GM21737 (cell line): ENCODE measurements around the gene UBR4.

Source experiments
- ATAC-seq: cut with Tn5 transposase; IDR thresholded peaks from one replicate; pipeline ENCODE4 v1.9.1; 2021; ENCODE audit warnings: mild to moderate bottlenecking, moderate library complexity; ENCODE audit not compliant: unreplicated experiment

UBR4 gene

DNA sequence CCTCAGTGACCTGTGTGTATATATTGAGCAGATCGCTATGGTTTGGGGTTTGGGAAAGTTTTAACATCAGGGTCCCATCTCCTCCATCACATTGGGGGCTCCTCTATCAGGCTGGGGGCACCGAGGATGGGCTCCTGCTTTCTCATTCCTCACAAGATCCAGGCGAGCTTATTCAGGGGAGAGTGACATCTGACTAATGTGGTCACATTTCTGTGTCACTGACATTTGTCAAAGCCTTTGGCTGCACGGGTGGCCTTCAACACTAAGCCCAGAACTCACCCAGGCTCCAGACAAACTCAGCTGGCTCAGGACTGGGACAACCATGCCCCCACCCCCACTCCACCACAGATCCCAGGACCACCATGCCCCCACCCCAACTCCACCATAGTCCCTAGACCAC lies 150.3 kb downstream of the UBR4 start:
- ATAC-seq, result no peak

DNA sequence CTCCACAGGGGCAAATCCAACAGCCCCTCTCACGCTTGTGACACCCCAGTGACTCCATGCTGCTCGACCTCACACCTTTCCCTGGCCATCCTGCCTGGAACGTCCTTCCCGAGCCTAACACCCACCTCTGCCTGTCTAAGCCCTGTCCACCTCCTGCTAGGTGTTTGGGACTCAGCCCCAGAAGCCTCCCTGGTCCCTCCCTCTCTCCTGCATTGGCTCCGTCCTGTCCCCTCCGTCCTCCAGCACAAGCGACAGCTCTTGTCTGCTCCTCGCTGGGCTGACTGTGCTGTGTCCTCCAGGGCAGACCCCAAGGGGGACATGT lies 151.6 kb downstream of the UBR4 start:
- no peak for ATAC-seq

DNA sequence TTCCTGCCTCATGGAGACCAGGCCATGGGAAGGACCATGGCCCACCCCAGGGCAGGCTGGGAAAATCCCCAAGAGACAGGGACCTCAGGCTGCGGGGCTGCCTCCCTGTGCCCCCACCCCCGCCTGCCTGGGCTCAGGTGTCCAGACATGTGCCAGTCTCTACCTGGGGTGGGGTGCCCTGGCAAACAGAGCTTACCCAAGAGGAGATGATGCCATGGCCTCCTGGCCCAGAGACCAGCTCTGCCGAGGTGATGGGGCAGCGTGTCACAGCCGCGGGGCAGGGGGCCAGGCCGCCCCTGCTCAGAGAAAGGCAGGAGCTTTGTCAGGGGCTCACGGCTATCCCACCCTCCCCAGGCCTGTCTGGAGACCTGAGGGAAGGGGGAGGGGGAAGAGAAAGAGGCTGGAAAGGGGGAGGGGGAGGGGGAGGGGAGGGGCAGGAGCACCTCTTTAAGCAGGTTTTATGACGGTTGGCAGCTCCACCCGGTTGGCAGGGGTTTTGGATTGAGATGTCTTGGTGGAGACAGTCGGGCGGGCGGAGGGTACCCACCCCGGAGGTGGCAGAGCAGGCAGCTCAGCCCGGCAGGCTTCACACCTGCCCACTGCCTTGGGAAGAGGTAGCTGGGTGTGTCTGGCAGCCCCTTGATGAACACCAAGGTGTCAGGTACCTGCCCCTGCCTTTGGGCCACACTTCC lies 152.1 kb downstream of the UBR4 start:
- ATAC-seq, result no peak

DNA sequence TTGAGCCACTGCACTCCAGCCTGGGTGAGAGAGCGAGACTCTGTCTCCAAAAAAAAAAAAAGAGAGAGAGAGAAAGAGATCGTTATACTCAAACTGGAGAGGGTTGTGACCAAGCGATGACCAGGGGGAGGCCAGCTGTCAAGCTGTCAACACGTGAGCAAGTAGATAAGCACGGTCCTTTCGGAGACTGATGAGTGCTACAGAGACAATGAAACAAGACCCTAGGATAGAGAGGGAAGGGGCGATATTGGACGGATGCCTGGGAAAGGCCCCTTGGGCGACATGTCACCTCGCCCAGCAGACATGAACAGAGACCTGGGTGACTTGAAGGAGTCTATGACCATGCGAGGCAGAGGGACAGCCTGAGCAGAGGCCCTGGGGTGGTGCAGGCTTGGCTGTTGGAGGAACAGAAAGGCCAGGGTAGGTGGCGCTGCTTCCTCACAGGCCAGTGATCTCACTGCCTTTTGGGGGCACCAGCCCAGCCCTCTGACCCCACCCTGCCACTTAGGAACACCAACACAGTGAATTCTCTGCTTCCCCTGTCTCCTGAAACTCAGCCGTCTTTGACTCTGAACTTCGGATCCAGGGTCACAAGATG lies 152.8 kb downstream of the UBR4 start:
- ATAC-seq, result no peak

DNA sequence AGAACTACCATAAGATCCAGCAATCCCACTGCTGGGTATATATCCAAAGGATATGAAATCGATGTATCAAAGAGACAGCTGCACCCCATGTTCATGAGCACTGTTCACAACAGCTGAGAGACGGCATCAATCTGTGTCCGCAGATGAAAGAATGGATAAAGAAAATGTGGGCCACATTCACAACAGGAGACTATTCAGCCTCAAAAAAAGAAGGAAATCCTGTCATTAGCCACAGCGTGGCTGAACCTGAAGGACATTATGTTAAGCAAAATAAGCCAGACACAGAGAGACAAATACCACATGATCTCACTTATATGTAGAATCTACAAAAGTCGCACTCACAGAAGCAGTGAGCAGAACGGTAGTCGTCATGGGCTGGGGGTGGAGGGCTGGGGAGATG lies 154.4 kb downstream of the UBR4 start:
- no peak for ATAC-seq

DNA sequence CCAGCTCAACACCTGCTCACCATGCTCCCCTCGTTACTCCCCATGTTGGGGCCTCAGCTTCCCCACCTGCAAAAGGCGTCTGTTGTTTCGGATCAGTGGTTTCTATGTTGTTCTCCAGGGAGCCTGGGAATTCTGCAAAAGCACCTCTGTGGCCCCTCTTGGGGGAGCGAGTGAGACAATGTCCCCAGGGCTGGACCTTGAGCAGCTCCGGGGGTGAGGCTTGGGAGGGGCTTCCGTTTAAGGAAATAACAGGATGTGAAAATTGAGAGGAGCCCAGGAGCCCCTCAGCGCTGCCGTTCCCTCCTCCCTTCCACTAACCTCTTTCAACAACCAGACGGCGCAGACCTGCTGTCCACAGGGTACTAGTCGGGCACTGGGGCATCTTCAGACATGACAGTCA lies 155.1 kb downstream of the UBR4 start:
- no peak for ATAC-seq

DNA sequence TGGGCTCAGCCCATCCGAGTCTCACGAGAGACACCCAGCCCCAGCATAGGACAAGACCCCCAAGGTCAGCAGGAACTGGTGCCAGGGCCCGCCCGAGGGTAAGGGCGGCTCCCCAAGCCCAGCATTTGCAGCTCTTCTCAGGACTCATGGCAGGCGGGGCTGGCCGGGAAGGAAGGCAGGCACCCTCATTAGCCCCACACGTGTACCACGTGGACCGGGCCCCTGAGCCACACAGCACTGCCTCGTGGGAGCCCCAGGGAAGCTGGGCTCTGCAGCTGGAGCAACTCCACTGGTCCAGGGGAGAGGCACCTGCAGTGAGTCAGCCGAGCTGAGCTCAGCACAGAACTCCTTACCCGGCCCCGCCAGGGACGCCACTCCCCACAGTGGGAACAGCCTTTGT lies 155.8 kb downstream of the UBR4 start:
- ATAC-seq, result no peak

DNA sequence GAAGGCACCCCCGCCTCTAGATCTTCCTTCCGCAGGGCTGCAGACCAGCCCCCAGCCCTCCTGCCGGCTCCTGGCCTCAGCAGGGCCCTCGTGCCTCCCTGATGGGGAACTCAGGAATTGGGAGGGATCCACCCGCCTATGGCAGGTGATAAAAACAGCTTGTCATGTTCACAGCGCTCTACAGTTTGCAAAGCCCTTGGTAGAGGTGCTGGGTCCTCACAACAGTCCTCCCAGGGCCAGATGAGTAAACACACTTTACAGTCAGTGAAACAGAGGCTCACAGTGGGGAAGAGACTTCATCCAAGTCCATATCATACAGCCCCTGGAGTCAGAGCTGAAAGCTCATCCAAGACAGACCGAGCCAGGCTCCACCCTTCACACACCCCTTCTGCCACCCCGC lies 156.6 kb downstream of the UBR4 start:
- no peak for ATAC-seq

DNA sequence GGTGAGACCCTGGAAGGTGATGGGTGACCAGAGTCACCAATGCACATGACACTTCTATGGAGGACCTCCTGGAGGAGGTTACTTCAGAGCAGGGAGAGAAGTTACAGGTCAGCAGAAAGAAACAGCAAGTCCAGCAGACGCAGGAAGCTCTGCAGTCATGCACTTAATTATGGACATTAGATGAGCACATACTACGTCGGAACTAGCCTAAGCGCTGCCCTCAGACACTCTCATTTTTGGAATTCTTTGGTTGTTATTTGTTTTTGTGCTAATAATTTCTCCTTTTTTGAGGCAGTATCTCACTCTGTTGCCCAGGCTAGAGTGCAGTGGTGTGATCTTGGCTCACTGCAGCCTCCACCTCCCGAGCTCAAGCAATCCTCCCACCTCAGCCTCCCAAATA lies 160.3 kb downstream of the UBR4 start:
- no peak for ATAC-seq

DNA sequence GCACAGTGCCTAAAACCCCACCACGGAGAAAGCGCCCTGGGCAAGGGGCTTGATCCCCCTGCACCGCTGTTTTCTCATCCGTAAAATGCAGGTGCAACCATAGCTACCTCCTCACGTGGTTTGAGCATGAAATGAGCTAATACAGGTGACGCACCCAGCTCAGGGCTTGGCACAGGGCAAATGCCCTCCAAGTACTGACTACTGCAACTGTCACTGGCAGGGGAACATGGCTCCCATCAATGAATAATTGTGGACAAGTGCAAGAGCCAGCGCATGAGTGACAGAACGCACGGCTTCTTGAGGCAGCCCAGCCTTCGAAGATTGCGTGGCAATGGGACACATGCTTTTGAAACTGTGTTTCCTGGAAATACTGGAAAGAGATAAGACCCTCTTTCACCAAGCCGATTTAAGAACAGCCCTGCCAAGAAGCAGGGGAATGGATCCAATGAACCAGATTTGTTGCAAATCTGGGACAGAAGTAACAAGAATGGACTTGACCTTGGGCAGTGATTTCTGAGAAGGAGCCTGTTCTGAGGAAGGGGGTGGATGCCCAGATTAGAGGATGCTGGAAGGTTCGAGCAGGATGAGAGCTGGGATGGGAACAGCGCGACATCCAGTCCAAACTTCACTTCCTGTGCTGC lies 160.8 kb downstream of the UBR4 start:
- ATAC-seq, result no peak

DNA sequence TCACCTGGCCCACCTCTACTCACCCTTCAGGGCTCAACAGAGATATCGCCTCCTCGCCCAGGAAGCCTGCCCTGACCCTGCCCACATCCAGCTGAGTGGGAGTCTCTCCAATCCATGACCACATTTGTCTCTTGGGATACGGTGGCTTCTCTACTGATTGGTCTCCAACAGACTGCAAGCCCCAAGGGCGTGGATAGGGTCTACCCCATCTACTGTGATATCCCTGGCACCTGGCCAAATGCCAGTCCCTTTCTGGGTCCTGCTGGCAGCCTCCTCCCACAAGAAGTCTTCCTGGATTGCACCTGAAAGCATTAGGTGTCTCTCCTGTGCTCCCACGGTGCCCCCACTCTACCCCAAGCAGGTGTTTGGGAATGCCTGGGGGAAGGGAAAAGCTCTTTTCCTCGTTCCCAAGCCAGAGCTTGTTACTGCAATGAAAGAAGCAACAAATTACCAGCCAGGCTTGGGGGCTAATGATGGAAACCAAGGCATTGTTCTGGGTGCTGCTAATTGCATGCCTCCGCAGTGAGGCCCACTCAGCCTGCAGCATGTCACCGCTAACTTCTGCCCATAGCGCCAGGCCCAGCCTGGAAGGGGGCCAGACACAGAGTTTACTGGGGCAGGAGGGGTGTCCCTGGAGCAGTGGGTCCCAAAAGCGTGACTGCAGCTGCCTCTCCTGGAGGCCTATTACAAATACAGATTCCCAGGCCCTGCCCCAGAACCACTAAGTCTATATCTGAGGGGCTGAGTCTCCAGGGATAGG lies 162.9 kb downstream of the UBR4 start:
- ATAC-seq, result no peak

DNA sequence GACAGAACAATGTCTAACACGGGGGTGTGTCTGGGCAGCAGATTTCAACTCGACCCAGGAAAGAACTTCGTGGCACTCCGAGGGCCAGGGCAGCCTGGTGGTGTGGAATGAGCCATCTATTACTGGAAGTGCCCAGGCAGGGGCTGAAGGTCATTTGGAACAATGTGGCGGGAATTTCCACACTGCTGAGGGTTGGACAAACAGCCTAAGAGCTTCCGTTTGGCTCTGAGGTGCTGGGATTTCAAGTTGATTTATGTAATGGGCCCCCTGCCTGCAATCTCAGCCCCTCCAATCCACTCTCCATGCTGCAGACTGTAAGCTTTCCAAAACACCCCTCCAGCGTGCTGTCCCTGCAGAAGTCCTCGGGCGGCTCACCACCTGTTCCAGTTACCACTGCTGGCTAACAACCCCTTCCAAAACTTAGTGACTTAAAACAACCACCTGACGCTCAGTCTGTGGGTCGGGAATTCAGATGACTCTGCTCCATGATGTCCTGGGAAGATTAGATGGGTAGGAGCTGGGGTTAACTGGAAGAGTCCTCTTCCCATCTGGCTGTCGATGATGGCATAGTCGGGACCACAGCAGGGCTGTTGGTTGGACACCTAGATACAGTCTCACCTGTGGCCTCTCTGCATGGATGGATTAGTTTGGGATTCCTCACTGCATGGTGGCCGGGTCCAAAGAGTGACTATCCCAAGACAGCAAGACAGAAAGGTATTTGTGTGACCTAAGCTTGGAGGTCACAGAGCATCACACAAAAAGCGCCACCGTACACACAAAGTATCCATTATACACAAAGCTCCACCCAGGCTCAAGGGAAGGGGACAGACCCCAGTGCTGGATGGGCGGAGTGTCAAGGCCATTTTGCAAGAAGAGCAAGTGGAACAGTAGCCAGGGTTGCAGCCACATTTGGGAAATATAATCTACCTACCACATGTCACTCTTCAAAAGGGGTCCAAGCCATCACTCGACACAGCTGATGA lies 163.9 kb downstream of the UBR4 start:
- ATAC-seq, result no peak

DNA sequence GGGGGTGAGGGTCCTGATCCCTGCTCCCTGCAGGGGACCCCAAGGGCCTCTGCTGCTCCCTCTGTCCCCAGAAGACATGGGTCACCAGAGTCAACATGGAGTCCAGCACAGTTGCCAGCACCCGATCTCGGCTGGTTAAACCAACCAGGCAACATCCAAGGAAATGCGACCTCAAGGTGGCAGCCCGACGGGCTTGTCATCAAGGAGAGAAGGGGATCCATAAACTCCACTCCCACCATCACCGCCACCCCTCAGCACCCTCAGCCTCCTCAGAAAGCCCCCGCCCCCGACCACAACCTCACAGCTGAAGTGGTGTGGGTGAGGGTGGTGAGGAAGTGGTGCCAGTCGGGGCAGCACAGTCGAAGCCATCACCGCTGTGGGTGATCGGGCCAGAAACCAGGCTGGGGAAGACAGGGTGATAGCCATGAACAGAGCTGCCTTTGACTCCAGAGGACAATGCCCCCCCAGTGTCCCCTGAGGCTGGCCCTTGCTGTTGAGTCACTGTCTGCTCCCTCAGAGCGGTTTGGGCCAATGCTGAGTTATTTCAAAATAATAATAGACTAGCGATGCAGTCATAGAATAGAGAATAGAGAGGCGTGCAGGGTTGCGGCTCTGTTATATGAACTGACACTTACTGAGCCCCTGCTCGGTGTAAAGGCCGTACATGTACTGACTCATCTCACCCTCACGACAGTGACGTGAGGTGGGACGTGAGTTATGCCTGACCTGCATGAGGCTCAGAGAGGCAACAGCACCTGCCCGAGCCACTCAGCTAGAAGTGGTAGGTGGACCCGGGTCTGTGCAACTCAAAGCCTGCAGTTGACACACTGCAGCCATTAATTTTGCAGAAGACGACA lies 164.9 kb downstream of the UBR4 start:
- ATAC-seq, result no peak

DNA sequence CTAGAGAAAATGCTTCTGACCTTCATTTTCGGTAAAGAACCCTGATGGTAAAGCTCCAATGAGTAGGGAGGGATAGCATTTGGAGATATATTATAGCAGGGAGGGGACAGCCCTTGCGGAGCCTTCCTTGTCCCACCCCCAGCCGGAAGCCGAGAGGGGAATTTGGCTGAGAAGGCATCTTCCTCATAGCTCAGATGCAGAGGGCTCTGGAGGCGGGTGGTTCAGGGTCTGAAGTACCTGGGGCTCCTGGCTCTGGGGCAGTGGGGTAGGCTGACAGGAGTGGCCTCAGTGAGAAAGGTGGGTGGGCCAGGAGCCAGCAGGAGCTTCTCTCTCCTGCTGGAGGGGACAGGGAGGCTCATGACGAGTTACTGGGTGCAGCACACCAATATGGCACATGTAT lies 165.6 kb downstream of the UBR4 start:
- ATAC-seq, result no peak

DNA sequence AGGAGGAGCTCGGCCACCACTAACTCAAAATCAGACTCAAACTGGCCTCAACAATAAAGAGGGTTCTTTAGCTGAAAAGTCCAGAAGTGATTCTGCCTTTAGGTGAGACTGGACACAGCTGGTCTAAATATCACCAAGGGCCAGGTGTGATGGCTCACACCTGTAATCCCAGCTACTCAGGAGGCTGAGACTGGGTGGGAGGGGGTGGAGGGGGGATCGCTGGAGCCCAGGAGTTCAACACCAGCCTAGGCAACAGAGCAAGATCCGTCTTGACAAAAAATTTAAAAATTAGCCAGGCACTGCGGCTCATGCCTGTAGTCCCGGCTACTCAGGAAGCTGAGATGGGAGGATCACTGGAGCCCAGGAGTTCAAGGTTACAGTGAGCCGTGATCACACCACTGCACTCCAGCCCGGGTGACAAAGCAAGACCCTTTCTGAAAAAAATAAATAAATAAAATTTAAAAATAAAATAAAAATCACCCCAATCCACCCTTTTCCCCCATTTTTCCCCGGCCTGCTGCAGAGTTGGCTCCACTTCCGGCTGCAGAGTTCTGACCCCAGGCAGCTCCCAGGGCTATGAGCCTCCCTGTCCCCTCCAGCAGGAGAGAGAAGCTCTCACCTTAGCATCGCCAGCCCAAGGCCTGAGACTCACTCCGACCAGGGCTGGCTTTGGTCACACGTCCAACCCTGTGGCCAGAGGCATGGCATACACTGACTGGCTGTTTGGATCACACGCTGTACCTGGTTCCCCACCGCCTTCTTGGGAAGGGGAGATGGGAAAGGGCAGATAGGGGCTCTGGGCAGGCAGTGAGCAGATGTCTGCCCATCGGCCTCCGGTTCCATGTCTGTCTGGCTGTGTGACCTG lies 166.3 kb downstream of the UBR4 start:
- ATAC-seq, result no peak

DNA sequence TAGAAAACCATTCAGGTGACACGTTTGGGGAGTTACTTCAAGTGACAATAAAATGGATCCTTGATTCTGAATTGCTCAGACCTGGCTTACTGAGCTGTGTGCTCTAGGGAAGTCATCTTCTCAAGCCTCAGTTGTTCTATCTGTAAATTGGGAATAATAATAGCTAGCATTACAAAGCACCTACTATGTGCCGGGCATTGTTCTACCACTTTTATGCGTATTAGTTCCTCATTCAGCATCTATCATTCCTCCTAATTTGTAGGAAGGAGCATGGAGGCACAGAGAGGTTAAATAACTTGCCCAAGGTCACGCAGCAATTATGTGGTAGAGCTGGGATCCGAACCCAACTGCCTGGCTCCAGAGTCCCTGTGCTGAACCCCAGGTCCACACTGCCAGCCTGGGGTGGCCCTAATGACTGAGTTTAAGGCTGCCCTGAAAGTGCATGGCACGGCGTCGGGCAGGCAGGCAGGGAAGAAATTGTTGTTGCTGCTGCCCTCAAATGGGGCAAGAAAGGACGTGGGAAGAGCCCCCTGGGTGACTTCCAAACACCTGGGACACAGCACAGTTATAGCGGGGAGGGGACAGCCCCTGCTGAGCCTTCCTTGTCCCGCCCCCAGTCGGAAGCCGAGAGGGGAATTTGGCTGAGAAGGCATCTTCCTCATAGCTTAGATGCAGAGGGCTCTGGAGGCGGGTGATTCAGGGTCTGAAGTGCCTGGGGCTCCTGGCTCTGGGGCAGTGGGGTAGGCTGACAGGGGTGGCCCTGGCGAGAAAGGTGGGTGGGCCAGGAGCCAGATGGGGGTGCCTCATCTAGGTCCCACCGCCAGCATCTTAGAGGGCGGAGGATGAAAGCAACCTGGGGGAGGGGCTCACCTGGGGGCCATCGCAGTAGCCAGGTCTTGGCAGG lies 167.1 kb downstream of the UBR4 start:
- ATAC-seq, result no peak

DNA sequence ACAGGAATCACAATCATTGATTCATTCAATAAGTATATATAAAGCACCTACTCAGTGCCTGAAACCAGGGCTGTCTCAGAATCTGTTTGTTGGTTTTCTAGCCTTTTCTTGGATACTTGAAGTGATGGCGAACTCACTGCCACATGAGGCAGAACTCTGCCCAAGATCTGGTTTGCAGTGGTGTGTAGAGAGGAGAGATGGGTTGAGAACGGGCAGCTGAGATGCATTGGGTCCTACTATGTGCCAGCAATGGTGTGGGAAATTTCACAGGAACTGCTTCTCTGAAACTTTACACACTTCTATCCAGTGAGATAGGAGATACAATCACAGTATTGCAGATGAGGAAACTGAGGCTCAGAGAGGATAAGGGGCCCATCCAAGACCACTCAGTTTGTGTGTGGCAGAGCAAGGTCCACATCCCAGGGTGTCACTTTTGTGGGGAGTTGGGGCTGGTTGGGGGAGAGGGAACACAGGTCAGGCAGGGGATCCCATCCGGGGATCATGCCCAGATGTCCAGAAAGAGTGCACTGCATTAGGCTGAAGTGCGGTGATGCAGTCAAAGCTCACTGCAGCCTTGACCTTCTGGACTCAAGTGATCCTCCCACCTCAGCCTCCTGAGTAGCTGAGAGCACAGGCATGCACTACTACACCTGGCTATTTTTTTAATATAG lies 169.9 kb downstream of the UBR4 start:
- no peak for ATAC-seq
